ENCODE data around the gene GP2.

The GP2 gene

DNA sequence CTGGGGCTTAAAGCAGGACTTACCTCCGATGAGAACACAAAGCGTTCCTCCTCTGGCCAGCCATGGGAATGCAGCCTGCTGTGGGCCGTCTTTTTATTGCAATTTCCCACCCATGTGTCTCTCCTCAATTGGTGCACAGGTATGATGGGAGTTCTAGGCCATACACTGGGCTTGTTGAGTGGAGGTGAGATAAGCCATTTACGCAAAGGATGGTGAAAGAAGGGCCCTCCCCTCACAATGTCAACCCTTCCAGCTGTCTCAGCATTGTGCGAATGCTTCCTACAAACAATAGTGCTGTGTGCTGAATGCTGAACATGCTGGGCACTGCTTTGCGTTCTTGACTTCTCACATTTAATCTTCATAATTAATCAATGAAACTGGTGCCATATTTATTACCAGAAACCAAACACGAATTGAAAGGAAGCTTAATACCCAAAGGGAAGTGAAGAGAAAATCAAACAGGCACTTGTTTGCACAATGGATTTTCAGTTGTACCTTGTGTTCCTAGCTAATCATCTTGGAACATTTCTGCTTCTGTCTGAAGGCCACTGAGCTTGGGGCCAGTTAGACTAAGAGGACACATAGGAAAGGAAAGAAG, at the start of gene GP2:
TSS of gene GP2 (minus strand) at position 70 of the 598 bp plus-strand sequence. CDS start 1,082 bp downstream, outside the sequence.
- no peak for DNase-seq

DNA sequence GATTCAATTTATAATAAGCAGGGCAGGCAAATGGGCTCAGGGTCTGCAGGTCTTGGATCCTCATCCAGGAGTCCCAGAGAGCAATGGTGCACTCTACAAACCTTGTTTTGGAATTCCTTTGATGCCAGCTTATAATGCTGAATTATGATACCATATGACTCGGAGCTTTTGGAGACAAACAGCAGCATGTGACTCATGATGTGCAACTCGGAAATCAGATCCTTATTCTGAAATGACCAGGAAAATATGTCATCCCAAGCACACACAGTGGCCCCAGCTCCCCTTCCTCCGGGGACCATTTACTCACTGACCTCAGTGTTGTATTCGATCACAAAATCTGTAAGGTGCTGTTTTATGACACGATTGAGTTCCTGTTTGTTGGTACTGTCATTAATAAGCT, 45.4 kb upstream of the GP2 start:
- no peak for DNase-seq

- no peak for DNase-seq
These were observed 42.2 kb upstream of the GP2 start for GRCh38 chr16:20369452-20370054.

GRCh38 chr16:20364051-20364450, 36.7 kb upstream of the GP2 start:
- no peak for DNase-seq

- no peak for DNase-seq
These were observed 35.9 kb upstream of the GP2 start for GRCh38 chr16:20363191-20363590.

GRCh38 chr16:20359997-20360396, 32.7 kb upstream of the GP2 start:
- DNase-seq: no peak

GRCh38 chr16:20355114-20355782, 27.9 kb upstream of the GP2 start:
- no peak for DNase-seq

DNA sequence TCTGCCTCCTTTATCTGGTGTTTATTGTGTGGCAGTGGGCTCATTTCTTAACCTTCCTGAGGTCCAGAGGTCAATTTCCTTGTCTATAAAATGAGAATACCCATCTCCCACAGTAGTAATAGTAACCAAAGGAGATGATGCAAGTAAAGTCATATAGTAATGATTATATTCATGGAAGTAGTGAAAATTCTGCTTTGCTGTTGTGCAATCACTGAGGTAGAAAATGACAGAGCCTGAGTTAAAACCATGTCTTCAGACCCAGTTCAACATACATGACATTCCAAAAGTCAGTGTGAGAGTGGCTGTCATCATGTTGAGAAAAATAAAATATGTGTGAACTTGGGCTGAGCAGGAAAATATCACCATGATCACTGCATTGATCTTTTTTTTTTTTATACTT, 26.1 kb upstream of the GP2 start:
- no peak for DNase-seq

DNA sequence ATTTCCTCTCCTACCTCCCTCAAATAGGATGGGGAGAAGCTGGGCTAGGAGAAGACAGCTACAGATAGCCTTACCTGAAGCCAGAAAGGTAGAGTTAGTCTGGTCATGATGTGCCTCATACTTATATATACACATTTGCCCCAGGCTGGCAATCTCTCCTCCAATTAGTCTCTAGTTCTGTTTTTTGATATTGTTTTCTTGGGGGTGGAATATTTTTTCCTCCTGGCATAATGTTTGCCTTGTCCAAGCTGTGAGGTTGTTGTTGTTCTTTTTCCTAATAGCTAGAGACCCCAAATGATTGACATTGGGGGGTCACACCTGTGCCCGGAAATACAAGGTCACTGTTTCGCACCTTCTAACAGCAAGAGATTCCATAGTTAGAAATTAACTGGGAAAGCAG, 25.3 kb upstream of the GP2 start, which contains the start of gene UMOD:
TSS of gene UMOD (minus strand) at position 101 of the 400 bp plus-strand sequence. CDS start 1,978 bp downstream, outside the sequence.
- DNase-seq: no peak

DNA sequence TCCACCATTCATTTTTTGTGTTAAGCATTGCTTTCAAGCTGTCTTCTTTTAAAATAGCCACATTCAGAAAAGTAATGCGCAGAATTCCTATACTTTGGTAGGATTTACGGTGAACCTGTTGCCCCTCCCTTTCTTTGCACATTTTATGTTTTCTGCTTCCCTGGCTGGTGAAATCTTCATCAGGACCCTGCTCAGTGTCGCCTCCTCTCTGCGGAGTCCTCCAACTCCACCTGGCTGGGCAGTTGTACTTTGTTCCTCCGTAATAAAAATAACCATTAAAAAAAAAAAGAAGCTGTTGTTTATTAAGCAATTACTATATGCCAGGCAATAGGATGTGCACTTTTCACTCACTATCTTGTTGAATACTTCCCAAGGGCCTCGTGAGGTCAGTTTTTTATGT, 22.3 kb upstream of the GP2 start:
- DNase-seq: no peak

DNA sequence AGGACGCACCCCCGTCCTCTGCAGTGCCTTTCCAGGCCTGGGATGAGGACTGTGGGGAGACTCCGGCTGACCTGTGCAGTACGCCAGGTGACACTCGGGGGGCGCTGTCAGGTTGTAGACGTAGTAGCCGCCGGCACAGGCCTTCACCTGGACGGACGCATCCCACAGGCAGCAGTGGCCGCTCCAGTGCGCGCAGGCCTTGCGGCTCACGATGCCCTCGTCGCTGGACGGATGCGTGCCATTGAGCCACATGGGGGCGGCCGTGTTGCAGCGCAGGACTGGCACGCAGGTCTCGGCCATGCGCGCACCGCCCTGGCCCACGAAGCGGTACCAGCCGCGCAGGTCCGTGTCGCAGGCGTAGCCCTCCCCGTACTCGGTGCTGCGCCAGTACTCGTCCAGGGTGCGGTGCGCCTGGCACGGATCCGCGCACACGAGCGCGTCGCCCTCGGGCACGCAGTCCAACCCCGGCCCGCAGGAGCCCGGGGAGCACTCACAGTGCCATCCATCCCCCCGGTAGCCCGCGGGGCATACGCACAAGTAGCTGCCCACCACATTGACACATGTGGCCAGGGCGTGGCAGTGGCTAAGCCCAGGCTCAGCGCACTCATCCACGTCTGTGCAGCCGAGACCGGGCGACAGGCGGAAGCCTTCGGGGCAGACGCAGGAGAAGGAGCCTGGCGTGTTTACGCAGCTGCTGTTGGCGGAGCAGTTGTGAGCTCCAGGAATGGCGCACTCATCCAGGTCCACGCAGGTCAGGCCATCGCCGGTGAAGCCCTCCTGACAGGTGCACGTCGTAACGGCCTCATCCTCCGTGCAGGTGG, 21.3 kb upstream of the GP2 start:
- no peak for DNase-seq

DNA sequence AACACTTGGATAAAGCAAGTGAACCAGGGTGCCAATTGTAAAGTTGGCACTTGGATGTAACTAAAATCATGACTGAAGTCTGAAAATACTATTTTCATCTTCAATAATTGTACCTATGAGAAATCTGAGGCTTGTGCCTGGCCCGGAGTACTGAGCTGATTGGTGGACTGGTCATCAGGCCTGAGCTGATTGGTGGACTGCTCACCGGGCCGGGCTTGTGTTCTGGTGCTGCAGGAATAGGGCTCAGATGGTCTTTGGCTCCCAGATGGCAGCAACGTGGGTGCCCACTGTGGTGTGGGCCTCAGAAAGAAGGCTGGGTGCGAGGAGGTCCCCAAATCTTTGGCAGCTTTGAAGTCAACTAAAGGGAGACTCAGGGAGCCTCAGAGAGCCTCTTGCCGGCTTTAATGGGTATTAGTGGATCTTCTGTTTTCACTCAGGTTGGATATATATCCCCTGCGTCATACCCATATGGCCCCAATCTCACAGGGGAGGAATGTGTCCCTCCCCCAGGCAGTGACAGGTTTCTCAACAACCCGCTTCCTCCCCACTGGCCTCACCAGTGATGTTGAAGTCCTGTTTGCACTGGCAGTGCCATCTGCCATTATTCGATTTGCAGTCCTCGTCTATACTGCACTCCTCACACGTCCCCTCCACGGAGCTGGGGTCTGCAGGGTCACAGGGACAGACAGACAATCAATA, 20.5 kb upstream of the GP2 start:
- no peak for DNase-seq

DNA sequence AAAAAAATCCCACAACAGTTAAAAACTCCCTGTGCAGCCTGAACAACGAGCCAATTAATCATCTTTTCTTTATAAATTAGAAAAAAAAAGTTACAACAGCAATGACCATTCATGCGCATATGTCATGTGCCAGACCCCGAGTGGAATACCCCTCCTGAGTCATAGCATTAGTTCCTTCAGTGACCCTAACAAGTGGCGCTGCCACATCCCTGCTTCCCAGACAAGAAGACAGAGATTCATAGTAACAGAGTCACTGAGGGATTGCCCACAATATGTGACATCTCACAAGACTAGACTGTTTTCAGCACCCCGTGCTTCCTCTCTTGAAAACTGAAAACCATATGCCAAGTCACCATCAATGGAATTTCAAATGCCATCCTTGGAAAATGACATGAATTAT, 17.3 kb upstream of the GP2 start:
- no peak for DNase-seq

DNA sequence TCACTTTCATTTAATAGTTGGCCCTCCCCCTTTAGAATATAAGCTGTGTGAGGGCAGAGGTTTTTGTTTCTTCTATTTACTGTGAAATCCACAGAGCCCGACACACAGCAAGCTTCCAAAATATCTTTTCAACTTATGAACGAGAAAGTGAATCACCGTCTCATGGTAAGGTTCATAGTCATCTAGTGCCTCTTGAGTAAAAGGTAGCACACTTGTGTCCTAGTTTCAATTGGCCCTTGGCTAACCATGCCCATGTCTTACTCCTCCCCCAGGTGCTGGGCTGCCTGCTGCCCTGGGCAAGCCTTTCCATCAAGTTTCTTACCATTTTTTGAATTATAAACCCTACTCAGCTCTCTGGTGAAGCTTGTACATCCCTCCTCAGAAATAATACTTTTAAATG, 12.4 kb upstream of the GP2 start:
- DNase-seq: no peak

DNA sequence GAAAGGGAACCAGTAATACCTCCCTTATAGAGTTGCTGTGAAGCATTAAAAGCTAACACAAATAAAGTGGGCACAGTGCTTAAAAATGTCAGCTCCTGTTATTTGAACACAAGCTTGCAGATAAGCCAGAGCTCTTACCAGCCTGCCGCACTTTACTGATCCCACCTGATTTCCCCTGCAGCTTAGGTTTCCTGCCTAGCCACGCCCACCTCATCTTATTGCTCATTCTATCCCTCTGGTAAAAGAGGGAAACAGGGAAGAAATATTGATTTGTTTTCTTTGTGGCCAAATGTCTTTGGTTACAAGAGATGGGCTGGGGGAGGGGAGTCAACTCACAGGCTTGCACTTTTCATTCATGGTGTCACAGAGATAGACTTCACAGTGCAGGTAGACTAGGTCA, 9.6 kb upstream of the GP2 start:
- no peak for DNase-seq

DNA sequence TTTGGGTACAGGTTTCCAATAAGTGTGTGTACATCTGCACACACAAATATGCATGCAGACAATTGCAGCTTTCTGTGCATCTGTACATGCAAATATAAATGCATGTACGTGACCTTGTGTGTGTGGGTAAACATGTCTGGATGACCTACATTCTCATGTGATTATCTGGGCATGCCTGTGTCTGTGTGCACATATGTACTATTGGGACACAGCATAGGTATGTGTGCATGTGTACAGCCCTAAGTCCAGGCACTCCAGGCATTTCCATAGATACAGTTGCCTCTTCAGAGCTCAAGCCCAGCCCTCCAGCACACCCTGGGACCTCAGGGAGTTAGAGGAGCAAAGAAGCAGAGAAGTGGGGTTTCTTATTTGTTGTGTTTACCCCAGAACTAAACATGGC, 7.1 kb upstream of the GP2 start:
- no peak for DNase-seq

DNA sequence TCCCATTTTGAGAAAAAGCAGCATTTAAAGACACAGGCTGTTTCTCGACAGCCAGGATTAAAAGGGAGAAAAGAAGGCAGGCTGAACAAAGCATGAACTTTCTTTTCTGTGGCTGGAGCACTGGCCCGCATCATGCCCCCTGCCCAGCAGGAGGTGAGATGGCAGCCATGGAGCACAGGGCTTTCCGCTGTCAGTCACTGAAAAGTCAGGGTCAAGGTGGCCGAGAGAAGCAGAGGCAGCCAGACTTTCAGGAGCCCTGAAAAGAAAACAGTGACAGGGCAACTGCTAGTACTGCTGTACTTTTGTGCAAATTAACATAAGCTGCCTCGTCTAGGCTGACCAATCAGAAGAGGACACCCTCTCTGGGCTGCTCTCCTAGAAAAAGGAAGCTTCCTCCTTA, 5.8 kb upstream of the GP2 start:
- no peak for DNase-seq

- DNase-seq: no peak
These were observed 5.1 kb upstream of the GP2 start for GRCh38 chr16:20332411-20332810.

- no peak for DNase-seq
These were observed 4.3 kb upstream of the GP2 start for GRCh38 chr16:20331635-20332034.

- DNase-seq: no peak
These were observed 2.3 kb upstream of the GP2 start for GRCh38 chr16:20329392-20330138.

GRCh38 chr16:20326321-20326720, 992 bp downstream of the GP2 start:
- no peak for DNase-seq

DNA sequence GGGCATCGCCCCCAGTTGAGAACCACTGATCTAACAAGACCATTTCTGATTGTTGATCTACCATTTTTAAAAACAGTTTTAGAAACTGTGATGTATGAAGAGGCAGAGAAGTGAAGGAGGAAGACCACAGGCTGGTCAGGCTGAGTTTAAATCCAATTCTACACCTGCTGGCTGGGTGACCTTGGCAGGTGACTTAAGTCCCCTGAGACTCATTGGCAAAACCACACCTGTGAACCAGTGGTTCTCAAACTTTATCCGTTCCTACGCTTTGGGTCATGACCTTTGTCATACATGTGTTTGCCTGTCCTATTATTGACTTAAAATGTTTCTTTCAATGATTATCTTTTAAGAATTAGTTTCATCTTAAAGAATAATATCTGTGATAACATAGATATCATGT, 2.3 kb downstream of the GP2 start:
- no peak for DNase-seq

Data from activated CD4-positive, alpha-beta T cell treated with anti-CD3 and anti-CD28 coated beads, Interleukin-2, amount 50 U/mL, for 4 hours (primary cell).